Neural progenitor cell (in vitro differentiated cells): ENCODE results near the gene HK2.

ENCODE experiments used
- CTCF ChIP-seq: fragments of 200-600 bp; sonication (generic); IDR thresholded peaks from 2 replicates; pipeline ENCODE4 v1.5.1; 2017; ENCODE audit warnings: antibody characterized with exemption, mild to moderate bottlenecking
- EZH2 ChIP-seq: fragments of 200-600 bp; sonication (generic); IDR thresholded peaks from 2 replicates; pipeline ENCODE4 v1.6.1; 2017; ENCODE audit warnings: antibody characterized with exemption, mild to moderate bottlenecking, moderate library complexity
- EZH2phosphoT487 ChIP-seq: fragments of 200-600 bp; sonication (generic); IDR thresholded peaks from 2 replicates; pipeline ENCODE4 v1.6.1; 2017; ENCODE audit warnings: antibody characterized with exemption

GRCh38 chr2:74886251-74886650 lies 52.3 kb downstream of the HK2 start:
- TF ChIP-seq EZH2phosphoT487, result no peak
- TF ChIP-seq CTCF, result no peak
- no peak for TF ChIP-seq EZH2
